HG03025 (cell line): ENCODE data around the gene PDIA2.
"Not testable (repeated sequence)": the region's sequence is repeated elsewhere in the genome, so short reads cannot be mapped to it uniquely, and the experiment has no call there.

ENCODE experiments used
- ATAC-seq: cut with Tn5 transposase; IDR thresholded peaks from one replicate; pipeline ENCODE4 v1.9.1; 2021; ENCODE audit warnings: mild to moderate bottlenecking, moderate library complexity; ENCODE audit not compliant: unreplicated experiment, low FRiP score

PDIA2 gene

GRCh38 chr16:263182-263774 is 19.7 kb upstream of the PDIA2 start:
- ATAC-seq: no peak

GRCh38 chr16:263944-264343 is 19.0 kb upstream of the PDIA2 start:
- ATAC-seq: no peak

GRCh38 chr16:264440-264951 is 18.5 kb upstream of the PDIA2 start:
- no peak for ATAC-seq

DNA sequence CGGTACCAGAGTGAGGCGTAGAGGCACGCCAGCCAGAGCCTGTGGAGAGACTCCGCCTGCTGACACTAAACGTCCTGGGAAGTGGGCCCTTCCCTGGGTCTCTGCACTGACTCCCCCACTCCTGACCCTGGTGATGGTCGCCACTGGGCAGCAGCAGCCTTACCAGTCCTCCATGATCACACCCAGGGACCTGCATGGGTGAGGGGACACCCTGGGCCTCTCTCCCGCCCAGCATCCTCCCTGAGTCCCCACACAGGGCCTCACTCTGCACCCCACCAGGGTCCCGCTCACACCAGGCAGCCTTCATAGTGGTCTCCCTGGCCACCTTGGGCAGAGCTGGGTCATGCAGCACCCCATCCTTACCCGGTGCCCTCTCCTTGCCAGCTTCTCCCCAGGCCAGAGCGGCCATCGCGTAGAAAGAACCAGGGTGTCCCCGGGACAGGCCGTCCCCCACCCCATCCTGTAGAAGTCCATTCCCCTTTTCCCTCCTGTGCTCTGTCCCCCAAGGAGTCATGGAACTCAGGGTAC is 17.9 kb upstream of the PDIA2 start:
- no peak for ATAC-seq

- no peak for ATAC-seq
These were observed 17.3 kb upstream of the PDIA2 start for GRCh38 chr16:265711-266110.

GRCh38 chr16:266258-267164 is 16.5 kb upstream of the PDIA2 start:
- ATAC-seq: no peak

DNA sequence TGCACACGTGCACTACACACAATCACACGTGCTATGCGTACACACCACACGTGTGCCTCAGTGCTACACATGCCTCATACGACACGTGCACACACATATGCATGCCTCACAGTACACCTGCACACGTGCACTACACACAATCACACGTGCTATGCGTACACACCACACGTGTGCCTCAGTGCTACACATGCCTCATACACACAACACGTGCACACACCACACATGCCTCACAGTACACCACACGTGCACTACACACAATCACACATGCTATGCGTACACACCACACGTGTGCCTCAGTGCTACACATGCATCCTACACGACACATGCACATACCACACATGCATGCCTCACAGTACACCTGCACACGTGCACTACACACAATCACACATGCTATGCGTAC is 15.4 kb upstream of the PDIA2 start:
- ATAC-seq: not testable (repeated sequence)

DNA sequence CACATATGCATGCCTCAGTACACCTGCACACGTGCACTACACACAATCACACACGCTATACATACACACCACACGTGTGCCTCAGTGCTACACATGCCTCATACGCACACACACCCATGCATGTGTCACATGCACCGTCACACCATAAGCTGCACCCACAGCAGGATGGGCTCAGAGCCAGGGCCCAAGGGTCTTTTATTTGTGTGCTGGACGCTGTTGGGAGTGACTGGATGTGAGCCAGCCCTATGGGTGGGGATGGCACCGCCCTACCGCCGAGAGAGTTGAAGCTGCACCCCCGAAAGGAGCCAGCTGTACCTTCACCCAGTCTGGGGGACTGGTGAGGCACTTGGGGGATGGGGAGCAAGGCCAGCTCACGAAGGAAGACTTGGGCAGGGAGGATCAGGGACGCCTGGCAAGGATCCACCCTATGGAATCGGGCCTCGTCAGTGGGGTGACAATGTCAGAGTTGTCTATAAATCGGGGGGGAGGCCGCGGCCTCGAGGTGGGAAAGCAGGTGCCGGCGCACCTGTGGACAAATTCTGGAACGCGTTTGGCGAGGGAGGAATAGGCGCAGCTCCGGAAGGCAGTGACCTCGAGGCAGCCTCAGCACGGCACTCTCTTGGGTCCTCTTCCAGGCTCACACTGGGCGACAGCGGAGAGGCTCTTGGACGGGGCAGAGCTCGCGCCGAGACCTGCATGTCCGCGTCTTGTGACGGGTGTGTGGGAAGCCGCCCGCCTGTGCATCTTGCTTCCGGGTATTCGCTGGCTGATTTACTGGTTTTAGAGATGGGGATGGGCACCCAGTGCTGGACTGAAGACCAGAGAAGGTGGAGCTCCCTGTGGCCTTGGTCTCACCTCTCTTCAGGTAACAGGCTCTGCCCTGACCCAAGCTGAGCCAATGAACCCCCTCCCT is 14.6 kb upstream of the PDIA2 start:
- ATAC-seq: no peak

- ATAC-seq: no peak
These were observed 13.7 kb upstream of the PDIA2 start for GRCh38 chr16:269061-269796.

DNA sequence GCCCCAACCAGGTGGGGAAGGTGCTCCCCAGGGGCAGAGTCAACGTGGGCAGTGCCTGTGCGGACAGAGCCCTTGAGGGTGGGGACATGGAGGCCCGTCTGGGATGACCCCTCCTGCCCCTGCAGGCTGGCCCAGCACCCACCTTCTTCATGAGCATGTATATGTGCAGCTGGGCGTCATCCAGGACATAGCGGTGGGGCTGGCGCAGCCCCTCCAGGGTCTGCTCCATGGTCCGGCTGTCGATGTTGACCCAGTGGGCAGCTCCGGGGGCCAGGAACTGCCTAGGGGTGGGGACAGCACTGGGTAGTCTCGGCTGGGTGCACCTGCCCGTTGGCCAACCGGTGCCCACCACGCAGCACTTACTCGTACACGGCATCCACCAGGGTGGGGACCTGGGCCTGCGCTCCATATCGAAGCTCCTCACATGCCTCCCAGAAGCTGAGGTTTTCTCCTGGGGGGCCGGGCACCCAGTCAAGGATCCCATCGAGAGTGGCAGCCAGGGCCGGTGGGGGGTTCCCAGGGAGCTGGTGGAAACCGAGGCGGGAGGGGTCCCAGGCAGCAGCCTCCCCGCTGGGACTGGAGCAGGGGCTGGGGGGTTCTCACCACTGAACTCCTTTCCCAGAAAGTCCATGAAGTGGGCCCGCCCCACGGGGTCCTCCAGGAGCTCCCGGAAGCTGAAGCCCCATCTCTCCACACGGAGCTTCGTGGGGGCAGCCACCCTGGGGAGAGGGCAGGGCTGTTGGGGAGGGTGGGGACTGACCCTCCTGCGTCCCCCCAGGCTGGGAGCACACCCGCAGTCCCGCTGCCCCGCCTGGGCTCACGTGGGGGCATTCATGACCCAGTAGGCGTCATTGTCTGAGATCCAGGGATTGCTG is 12.3 kb upstream of the PDIA2 start:
- ATAC-seq: no peak

GRCh38 chr16:272633-273546 is 10.1 kb upstream of the PDIA2 start:
- no peak for ATAC-seq

- no peak for ATAC-seq
These were observed 9.2 kb upstream of the PDIA2 start for GRCh38 chr16:273547-274421.

DNA sequence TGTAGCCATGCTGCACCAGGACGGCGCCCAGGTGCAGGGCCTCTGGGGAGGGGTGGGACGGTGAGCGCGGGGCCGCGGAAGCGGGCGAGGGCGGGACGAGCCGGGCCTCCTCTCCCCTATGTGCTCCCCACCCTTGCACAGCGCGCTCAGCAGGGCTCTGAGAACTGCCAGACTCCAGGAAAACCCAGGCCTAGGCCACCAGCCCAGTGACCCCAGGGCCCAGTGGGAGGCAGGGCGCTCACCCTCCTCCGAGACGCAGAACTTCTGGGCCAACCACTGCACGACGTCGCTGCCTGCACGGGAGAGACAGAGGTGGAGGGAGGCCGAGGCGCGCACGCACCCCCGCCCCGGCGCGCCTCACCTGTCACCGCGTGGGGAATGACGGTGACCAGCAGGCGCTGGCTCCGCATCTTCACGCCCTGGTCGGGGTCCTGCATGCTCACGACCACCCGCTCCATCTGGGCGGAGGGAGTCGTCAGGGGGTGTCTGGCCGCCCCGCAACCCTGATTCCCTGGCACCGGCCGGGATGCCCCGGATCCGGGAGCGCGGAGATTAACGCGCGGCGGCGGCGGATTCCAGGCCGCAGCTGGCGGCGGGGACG is 7.8 kb upstream of the PDIA2 start:
- no peak for ATAC-seq

DNA sequence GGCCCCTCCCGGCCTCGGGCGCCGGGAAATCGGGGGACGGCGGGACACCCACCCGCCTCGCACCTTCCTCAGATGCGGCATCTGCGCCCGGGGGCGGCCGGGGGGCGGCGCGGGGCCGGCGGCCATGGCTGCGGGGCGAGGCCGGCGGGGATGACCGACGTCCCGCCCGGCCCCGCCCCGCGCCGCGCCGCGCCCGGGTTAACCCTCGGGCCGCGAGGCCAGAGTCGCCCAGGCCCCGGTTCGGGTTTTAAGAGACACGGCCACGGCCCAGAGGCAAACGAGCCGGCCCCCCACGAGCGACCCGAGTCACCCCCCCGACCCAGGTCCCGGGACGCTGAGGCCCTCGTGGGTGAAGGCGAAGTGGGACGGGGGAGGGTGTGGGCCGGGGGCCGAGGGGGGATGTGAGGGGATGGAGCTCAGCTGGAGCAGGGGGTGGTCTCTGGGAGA is 7.2 kb upstream of the PDIA2 start, which contains the start of gene RGS11:
Gene RGS11, minus strand, starts transcription at position 159 of the 447 bp plus-strand sequence. Its CDS starts 33 bp downstream, at position 126.
- ATAC-seq: no peak

DNA sequence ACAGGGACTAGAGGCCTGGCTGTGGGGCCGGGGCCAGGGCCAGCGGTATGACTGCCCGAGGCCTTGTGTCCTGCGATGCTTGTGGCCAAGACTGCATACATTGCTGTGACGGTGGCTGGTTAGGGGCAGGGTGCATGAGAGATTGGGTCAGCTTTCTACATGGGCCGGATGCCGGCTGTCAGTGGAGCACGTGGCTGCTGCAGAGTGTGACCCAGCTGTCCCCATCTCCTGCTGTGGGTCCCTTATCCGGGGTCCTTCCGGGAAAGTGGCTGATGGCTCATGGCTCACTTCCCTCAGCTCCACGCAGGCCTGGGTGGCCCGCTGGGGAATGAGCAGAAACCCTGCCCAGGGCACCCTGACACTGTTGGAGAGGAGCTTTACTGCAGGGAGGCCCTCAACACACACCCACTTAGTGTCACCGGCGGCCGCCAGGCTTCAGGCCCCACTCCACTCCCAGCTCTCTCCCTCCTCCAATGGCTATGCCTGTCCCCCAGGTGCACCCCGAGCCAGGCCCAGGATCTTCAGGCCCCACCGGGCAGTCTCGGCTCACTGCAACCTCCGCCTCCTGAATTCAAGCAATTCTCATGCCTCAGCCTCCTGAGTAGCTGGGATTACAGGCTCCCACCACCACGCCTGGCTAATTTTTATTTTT is 6.4 kb upstream of the PDIA2 start:
- ATAC-seq: no peak

- no peak for ATAC-seq
These were observed 4.0 kb upstream of the PDIA2 start for GRCh38 chr16:278863-279366.
